HL-60 (cell line): ENCODE measurements around the gene RIPK4.

Experiments
- GABPA ChIP-seq: IDR thresholded peaks from 2 replicates; pipeline ENCODE4 v1.6.1; 2012; ENCODE audit warnings: low read depth
- POLR2AphosphoS5 ChIP-seq: IDR thresholded peaks from 2 replicates; pipeline ENCODE4 v1.6.1; 2012; ENCODE audit warnings: low read depth
- TF ChIP-seq, protein P1 (sequence below): IDR thresholded peaks from one replicate; pipeline ENCODE4 v1.5.1; 2011; ENCODE audit warnings: low read length, control low read depth, inconsistent platforms; ENCODE audit not compliant: insufficient read depth

DNA sequence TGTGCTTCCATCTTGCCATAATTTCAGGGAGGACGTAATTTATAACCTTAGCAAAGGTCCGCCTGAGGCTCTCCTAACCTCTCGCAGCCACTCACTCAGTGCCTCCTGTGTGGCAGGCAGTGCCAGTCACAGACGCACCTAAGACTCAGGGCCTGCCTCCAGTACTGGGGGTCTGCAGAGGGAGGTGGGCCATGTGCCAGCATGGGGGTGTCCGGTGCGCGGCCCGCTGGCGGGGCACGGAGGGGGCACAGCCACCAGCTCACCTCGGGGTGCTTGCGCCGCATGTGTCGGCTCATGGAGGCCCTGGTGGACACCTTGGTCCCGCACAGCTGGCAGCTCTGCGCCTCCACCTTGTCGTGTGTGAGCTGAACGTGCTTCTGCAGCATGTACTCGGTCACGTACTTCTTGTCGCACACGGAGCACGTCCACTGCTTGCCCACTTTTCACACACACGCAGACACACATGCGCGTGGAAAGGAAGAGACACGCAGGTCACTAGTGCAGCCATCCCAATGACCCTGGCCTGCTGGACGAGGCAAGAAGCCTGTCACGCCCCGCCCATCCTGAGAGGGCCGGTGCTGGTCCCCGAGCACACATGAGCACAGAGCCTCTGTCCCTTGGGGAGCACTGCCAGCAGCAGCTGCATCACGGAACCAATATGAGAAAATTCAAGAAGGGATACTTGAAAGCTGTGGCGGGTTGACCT lies 43.2 kb upstream of the RIPK4 start:
- TF ChIP-seq, protein P1, sequence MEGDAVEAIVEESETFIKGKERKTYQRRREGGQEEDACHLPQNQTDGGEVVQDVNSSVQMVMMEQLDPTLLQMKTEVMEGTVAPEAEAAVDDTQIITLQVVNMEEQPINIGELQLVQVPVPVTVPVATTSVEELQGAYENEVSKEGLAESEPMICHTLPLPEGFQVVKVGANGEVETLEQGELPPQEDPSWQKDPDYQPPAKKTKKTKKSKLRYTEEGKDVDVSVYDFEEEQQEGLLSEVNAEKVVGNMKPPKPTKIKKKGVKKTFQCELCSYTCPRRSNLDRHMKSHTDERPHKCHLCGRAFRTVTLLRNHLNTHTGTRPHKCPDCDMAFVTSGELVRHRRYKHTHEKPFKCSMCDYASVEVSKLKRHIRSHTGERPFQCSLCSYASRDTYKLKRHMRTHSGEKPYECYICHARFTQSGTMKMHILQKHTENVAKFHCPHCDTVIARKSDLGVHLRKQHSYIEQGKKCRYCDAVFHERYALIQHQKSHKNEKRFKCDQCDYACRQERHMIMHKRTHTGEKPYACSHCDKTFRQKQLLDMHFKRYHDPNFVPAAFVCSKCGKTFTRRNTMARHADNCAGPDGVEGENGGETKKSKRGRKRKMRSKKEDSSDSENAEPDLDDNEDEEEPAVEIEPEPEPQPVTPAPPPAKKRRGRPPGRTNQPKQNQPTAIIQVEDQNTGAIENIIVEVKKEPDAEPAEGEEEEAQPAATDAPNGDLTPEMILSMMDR, result no peak
- TF ChIP-seq GABPA (no peak), POLR2AphosphoS5 (no peak)
